ENCODE data around the gene CYP39A1. TPM values are rescaled to one million over a fixed set of nuclear protein-coding genes. Genes with fewer than 3 reads are reported as not detected.

The CYP39A1 gene
- total RNA-seq, 1 donor from 2014 or later: 13.5 TPM

- no peak for DNase-seq
Observed at GRCh38 chr6:46590765-46591164, 61.9 kb downstream of the CYP39A1 start.

DNA sequence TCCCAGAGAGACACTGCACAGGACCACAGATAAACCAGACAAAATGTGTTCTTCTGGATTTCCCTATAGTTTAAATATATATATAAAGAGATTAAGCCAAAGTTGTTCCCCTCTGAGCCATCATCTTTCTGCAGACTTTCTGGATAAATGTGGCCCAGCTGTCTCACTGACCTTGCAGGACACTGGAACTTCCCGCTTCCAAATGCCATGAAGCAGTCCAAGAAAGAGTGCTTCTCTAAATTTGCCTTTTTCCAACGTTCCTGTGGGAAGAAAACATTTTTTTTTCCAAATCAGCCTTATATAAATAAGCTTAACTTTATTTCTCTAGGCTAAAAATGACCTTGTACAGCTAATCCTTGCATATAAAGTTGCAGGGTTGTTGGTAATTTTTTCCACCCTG, 65.7 kb downstream of the CYP39A1 start:
- peak; percentile 28 for DNase-seq

DNA sequence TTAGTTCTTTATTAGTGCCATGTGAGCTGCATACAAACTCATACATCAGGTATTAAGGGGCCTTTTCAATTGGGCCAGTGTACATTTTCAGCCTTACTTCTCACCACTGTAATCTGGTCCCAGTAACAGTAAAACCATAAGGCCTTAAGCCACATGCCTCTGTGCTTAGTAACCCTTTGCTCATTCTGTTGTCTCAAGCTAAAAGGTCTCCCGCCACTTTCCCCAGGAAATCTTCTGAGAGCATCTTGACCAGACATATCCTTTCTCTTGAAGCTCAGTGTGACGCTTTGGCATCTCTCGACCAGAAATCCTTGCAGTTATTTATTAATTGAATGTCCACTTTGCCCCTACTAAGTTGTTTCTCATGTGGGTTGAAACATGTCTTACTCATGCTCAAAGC, 68.0 kb downstream of the CYP39A1 start:
- DNase-seq: no peak

GRCh38 chr6:46583721-46584120, 68.9 kb downstream of the CYP39A1 start:
- DNase-seq: peak; percentile 45

DNA sequence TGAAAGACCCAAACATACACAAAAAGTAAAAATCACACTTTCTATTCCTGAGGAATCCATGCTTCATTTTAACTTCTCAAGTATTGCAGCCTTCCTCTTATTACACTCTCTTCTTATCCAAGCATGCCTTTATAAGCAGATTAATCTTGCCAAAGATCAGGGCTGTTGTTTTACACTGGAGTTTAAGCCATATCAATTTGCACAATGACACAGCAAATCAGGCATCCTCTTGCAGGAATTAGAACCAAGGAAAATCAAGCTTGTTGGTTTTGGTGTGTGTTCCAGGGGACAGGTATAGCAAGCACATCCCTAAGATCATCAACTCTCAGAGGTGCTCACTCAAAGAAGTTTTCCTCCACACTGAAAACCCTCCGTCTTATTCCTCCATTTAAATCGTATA, 69.5 kb downstream of the CYP39A1 start:
- peak; percentile 8 for DNase-seq

GRCh38 chr6:46581459-46582177, 71.0 kb downstream of the CYP39A1 start:
- no peak for DNase-seq

DNA sequence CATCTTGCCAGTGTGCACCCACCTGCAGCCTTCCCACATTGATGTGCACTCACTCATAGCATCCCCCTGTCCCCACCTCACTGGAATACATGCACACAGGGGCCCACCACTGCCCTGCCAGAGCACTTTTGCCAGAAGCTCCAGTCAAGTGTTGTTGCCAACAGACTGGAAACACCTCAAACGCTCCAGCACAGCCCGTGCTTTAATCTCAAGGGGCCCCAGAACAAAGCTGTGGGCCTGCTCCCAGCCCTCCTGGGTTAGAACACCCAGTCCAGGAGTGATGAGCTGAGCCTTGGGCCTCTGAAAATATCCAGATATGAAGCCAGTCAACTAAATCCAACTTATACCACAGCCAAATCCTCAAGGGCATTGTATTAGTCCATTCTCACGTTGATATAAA, 77.1 kb downstream of the CYP39A1 start:
- no peak for DNase-seq

GRCh38 chr6:46573140-46573539, 79.5 kb downstream of the CYP39A1 start:
- DNase-seq: no peak

DNA sequence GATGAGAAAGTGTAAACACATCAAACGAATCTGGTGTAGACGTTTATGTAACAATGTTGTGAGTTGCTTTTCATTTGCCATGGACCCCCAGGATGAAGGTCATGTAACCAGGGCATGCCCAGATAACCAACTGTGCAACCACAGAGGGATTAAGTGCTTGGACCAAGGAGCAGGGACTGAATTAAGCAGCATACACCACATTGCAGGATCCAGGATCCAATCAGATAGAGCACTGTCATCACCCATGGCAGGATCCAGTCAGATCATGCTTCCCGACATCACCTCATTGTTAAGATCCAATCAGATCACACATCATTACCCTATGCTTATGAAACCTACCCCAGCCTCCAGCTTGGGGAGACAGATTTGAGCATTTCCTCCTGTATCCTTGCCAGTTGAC, 87.1 kb downstream of the CYP39A1 start:
- no peak for DNase-seq

- no peak for DNase-seq
Observed at GRCh38 chr6:46563924-46564323, 88.7 kb downstream of the CYP39A1 start.

DNA sequence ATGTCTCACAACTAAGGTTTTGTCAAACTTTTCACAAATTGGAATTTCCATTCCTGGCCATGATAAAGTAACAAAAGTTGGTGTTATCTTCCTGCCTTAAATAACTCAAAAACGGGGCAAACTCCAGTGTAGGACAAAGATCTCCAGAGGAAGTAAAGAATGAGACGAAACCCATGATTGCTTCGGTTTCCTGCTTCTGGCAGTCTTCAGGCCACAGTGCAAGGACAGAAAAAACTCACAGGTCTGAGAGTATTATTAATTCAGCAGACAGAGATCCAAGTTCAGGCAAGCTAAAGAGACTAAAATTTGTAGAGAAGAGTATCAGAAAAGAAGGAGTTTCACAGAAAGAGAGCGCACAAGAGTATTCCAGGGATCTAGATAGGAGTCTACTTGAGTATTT, 96.6 kb downstream of the CYP39A1 start:
- DNase-seq: no peak

DNA sequence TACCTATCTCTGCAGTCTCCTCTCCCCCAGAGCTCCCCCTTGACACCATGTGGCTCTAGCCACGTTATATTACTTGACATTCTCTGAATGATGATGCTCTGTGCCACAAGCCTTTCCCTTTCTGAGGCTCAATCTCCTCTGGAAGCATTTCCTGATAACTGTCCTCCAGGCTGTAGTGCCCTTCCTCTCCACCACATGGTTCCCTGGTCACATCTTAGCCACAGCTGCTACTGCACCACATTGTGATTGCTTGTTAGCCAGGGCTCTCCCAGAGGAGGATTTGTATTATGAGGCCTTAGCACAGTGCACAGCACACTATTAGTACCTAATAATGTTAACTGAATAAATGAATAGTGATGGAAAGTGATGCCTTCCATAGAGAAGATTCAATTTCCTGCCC, 97.5 kb downstream of the CYP39A1 start:
- no peak for DNase-seq

GRCh38 chr6:46549155-46549554, 103.5 kb downstream of the CYP39A1 start:
- DNase-seq: no peak

GRCh38 chr6:46541556-46541955, 111.1 kb downstream of the CYP39A1 start:
- DNase-seq: no peak

GRCh38 chr6:46539866-46540265, 112.8 kb downstream of the CYP39A1 start:
- no peak for DNase-seq

- no peak for DNase-seq
Observed at GRCh38 chr6:46538800-46539480, 113.7 kb downstream of the CYP39A1 start.

- DNase-seq: no peak
Observed at GRCh38 chr6:46530896-46531295, 121.7 kb downstream of the CYP39A1 start.

- no peak for DNase-seq
Observed at GRCh38 chr6:46528961-46529750, 123.5 kb downstream of the CYP39A1 start.

GRCh38 chr6:46526607-46527006, 126.0 kb downstream of the CYP39A1 start:
- DNase-seq: no peak

DNA sequence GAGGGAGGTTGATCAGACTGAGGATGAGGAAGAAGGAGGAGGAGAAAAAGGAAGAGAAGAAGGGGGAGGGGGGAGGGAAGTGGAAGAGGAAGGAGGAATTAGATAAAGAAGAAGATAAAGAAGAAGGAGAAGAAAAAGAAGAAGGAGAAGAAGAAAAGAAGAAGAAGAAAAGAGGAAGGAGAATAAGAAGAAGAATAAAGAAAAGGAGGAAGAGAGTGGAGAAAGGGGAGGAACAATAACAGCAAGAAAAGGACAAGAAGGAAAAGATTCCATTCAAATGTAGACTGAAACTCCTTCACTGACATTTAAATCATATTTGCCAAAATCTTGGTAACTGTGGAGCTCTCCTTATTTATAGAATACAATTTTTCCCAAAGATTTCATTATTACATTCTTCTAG, 127.0 kb downstream of the CYP39A1 start:
- no peak for DNase-seq

DNA sequence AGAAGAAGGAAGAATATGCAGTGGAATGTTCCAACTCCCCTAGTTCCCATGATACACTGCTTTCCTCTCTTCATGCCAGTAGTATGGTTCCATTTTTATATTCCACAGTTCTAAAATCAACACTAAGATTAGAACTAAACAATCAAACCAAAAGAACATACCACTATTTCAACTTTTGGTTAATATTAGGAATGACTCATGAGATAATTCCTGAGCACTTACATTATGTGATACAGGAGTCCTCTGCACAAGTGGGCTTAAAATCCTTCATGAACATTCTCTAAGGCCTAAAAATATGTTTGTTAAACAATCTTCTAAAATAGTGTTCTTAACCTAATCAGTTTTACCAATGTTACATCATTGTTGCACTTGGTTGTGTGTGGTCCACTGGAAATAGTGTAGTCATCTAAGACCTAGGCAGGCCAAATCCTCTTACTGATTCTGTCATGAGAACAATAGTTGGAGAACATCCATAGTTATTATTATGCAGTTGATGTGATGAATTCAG, 131.1 kb downstream of the CYP39A1 start:
- peak; percentile 8 for DNase-seq

DNA sequence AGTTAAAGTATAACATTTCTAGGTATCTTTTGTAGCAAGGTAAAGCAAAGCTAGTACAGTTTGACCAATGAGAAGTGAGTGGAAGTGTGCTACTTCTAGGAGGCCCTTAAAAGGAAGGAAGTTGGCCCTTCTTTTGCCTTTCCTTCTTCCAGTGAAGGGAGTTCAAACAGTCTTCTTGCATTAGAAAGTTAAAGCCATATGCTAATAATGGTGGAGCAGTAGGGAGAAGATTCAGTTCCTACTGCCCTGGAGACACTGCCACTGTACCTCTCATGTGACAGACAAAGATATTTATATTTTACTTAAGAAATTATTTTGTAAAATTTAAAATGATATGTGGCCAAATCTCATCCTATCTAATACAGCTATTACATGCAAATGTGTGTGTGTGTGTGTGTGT, 135.4 kb downstream of the CYP39A1 start:
- DNase-seq: no peak

DNA sequence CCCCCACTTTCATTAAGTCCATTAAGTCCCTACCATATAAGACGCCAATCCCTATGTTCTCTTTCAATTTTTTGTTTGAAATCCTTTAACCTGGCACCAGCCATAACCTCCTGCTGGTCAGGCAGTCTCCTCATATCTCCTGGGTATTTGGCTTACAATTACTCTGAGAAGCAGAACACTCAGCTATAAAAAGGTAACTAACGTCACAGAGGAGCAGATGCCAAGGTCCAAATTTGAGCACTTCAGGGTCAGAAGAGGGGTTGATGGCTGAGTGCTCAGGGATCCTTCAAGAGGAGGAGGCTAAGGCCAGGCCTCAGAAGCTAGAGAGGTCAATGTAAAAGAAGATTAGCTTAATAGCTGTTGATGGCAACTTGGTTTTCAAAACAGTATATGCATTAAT, 139.1 kb downstream of the CYP39A1 start:
- no peak for DNase-seq

Measured in tongue (tissue), 2 donors.